T1000 (cell line): ENCODE measurements around the gene PDE6G.
"Not testable (repeated sequence)": the region's sequence is repeated elsewhere in the genome, so short reads cannot be mapped to it uniquely, and the experiment has no call there.

Experiments used
- DNase-seq: peaks from one replicate; lab custom pipeline; 2025; ENCODE audit warnings: mixed read lengths; lab: John Stamatoyannopoulos, UW

The PDE6G gene

DNA sequence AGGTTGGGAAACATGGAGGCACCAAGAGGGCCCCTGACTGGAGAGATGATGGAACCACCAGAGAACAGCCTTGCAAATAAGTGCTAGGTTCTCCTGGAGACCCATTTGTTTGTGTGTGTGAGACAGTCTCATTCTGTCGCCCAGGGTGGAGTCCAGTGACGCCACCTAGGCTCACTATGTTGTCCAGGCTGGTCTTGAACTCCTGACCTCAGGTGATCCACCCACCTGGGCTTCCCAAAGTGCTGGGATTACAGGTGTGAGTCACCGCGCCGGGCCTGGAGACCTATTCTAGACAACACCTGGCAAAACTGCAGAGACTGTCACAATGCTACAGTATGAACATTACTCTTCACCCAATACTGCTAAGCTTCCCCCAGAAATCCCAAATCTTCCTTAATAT is 20.9 kb downstream of the PDE6G start:
- DNase-seq = no peak

DNA sequence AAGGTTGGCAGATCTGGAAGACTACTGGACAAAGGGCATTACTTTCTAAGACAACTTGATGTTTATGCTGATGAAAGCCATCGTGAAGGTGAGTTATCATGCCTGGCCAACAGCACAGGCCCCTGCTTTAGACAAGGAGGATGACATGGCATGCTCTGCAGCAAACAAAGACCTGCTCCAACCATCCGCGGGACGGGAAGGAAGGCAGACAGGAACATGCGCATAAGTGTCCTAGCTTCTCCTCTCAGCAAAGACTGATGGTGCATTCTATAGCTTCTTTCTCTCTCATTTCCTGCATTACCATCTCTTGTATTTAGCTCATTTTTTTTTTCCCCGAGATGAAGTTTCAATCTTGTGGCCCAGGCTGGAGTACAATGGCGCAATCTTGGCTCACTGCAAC is 24.9 kb downstream of the PDE6G start:
- DNase-seq = no peak

DNA sequence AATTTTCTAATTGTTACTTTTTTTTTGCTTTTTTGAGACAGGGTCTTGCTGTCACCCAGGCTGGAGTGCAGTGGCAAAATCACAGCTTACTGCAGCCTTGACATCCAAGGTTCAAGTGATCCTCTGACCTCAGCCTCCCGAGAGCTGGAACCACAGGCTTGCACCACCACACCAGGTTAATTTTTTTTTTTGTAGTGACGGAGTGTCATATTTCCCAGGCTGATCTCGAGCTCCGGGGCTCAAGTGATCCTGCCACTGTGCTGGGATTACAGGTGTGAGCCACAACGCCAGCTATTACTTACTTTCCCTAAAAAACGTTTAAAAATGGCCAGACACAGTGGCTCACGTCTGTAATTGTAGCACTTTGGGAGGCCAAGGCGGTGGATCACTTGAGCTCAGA is 26.1 kb downstream of the PDE6G start:
- no peak for DNase-seq

DNA sequence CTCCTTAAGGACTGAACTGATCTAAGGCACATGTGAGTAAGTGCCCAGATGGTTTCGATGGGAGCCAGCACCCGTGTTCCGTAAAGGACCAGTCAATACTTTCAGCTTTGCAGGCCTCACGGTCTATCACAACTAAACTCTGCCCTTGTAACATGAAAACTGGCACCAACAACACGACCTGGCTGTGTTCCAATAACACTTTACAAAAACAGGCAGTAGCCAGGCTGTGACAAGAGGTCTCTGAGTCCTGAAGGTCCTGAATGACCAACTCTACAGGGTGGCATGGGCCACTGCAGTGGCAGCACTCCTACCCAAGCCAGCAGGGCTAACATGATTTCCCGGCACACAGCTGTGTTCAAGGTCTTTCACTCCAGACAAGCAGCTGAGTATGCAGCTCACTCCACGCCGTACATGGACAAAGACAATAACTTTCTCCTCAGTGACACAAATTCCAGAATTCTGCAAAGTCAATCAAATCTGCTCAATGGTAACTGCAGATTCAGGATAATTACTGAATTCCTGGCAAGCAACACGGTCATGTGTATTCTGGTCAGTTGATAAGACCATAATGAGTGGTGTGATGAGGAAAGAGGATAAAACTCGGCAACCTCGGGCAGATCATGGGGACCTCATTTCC is 34.7 kb downstream of the PDE6G start:
- no peak for DNase-seq

DNA sequence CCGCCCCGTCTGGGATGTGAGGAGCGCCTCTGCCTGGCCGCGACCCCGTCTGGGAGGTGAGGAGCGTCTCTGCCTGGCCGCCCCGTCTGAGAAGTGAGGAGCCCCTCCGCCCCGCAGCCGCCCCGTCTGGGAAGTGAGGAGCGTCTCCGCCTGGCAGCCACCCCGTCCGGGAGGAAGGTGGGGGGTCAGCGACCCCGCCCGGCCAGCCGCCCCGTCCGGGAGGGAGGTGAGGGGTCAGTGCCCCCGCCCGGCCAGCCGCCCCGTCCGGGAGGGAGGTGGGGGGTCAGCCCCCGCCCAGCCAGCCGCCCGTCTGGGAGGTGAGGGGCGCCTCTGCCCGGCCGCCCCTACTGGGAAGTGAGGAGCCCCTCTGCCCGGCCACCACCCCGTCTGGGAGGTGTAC is 38.0 kb downstream of the PDE6G start:
- DNase-seq = not testable (repeated sequence)

DNA sequence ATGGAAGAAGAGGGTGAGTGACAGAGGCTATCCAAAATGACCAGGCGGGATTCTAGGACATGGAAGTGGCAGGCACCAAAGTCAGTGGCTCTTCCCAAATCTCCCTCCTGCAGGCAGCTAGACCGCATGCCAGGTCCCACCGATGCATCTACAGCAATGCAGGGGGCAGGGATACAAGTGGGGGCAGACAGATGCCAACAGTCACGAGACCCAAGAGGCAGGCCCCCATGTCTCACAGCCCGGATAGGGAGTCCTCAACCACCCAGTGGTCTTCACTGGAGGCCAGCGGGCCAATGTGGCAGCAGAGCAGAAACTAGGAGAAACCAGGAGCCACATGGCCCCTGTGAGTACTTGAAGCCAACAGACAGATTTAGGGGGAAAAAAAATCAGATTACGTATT is 39.5 kb downstream of the PDE6G start:
- no peak for DNase-seq

DNA sequence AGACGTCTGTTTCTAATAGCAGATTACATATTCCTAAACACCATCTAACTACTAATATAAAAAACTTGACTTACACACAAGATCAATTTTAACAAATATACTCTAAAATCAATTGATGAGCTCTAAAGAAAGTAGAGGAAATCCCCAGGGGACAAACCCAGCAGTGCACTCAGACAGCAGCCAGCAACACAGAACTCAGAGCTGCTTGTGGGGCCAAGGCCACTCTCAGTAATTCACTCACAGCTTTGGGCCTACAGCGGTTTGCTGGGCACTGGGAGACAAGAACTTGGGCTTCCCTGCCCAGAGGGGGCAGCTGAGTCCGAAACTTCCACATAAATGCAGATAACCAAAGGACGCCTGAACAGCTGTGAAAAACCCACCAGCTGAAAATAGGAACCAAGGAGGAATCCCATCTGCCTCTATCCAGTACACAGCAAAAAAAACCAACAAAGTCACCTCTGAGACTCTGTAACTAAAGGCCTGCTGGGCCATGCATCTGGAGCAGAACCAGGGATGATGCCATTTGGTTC is 40.9 kb downstream of the PDE6G start:
- no peak for DNase-seq

DNA sequence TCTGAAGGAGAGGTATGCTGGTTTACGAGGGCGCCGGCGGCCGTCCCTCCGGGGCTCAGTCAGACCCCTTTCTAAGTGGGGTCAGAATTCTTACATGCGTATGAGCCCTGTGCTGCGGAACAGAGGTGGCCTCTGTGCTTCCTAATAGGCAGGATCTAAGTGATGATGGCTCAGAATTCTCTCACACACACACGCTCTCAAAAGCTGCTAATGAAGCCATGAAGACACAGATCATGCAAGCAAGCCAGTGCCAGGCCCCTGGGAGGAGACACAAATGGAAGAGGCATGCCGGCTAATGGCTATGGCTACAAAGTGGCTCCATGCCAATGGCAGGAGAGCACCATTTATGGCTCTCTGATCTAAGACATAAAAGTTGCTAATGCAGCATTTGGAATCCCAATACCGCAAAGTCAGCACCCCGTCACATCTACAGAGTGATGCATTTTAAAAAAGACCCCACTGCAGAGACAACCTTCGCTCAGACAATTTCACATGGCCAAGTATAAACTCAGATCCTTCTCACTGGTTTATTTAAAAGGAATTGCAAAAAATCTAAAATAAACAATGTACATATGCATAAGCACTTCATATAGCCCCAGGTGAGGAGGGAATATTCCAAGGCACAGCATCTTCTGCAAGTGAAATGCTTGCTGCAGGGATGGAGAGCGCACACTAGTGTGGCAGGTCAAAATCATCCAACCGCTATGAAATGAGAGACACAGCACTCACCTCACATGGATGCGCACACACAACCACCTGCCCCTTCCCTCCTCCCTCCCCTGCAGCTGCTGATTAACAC is 44.0 kb downstream of the PDE6G start:
- no peak for DNase-seq

DNA sequence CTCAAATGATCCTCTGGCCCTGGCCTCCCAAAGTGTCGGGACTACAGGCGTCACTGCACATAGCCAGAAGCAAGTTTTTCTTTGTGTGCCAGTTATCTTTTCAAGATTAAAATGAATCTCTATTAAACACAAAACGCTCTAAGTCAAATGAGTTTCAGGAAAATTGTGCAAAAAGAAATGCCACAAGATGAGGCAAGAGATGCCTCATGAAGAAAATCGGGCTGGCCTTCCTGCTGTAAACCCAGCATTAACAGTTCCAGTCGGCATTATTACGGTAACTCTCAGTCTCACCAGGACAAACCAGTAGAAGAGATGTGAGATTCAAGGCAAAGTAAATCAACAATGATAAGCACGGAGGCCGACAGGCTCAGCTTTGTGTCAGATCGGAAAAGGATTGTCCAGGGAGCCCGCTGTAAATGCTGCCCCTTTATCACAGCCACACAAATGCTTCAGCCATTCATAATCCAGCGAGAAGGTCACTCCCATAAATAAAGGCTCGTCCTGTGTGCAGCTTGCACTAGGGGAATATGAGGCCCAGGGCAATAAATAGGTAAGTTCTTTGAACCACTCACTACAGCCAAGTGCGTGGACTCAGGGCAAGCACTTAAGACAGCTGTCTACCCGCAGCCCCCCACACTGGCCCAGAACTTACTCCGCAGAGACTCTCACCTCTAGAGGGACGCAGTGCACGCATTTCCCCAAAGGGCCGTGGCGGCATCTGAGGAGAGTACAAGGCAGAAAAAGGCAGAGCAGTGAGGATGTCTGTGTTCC is 46.6 kb downstream of the PDE6G start:
- no peak for DNase-seq

DNA sequence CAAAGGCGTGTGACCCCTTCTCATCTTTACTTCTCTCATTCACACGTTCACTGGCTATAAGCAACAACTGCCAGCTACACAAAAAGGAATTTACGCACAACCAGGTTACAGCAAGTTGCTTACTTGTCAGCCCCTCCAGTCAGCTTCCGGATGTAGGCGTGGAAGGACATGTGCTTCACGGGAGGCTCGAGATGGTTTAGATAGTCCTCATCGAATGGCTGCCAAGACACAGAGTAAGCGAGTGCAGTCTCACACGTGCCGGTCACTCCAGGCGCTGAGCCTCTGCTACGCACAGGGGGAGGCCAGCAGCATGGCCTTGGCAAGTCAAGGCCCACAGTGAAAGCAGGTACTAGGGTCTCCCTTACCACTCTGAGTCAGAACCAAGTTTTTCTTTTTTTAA is 47.7 kb downstream of the PDE6G start:
- no peak for DNase-seq

DNA sequence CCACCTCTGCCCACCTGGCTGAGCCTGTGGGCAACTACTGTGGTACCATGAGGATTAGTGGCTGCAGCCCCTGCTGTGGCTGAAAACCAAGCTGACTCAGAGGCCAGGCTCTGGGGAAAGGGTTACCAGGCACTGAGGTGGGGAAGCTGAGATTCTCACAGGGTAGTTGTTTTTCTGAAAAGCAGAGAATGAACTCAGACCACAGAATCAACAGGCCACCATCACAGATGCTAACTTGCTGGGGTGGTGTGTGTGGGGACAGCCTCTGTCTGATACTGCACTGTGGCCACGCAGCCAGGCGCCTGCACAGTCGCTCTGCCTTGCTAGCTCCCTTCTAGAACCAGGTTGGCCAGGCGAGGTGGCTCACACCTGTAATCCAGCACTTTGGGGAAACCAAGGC is 48.3 kb downstream of the PDE6G start:
- no peak for DNase-seq

DNA sequence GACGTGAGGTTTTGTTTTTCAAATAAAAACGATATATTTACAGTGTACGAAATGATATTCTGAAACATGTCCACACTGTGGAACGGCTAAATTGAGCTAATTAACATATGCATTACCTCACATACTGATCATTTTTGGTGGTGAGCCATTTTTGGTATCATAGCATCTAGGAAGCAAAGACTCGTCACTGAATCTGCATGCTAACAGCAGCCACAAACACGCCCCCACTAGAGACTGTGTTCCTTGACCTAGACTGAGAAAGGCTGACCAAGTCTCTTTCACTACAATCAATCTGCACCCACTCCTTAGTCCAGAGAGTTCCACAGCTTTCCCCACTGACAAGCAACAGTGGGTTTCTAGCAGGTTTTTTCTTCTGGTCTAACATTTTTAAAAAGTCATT is 48.9 kb downstream of the PDE6G start:
- no peak for DNase-seq

DNA sequence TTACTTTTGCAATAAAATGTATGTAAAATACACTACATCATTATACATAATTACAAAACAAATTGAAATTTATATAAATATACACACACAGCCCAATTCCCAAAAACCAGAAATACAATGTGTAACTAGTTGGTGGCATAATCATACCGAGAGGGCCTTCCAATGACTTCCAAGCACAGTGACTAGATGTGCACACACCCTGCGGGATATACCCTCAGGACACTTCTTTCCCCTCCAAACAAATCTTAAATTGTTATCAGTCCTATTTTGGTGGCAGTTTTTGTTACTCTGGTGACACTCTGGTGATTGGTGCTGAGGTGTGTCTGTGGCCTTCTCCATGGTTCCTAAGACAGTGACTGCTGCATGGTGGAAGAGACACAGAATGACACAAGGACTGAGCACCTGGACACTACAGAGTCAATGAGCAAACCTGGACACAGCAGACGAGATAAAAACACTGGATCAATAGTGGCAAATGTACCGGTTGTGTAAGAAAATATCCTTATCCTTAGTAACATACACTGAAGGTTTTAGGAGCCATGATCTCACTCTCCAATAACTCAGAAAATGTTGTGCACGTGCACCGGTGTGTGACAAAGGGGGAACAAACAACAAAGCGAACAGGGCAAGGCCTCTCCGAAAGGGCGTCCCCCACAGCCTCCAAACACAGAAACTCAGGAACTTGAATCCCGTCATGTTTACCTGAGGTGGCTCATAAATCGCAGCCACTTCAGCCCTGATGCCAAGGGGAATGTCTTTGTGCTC is 52.3 kb downstream of the PDE6G start:
- no peak for DNase-seq

DNA sequence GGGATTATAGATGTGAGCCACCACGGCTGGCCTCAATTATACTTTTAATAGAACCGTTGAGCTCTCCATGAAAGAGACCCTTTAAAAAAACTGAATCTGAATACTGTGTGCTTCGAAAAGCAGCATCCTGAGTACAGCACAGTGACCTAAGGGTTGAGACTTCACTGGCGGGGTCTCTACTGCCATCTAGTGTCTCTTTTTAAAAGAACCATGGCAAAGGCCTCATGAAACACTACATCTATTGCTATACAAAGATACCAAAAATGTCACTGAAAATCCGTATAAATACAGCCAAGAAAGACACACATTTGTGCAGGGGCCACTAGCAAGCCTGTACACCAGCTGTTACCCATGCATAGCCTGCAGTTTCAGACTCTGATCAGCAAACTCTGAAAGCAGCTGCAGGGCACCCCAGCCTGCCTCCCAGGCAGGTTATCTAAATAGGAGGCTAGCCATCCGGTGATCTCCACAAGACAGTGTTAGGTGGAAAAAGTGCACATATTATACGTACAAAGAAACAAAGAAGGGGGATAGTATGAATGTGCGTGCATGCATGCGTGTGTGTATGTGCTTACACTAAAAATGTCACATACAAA is 54.7 kb downstream of the PDE6G start:
- DNase-seq = no peak
